Trophoblast cell (in vitro differentiated cells and primary cell): ENCODE measurements around the gene CADM1.

Experiments used
- DNase-seq, 2 donors: peaks; one replicate each; pipeline ENCODE4 v3.0.0-alpha.2; 2016
- H2AFZ ChIP-seq: 2 replicates; pipeline ENCODE4 v1.6.1; 2013; ENCODE audit warnings: low read length, moderate library complexity, mild to moderate bottlenecking; ENCODE audit not compliant: insufficient read depth, poor library complexity
- H2AK5ac ChIP-seq: 2 replicates; pipeline ENCODE4 v1.6.1; 2013; ENCODE audit warnings: mild to moderate bottlenecking, low read length
- H2BK120ac ChIP-seq: 2 replicates; pipeline ENCODE4 v1.6.1; 2013; ENCODE audit warnings: low read length, mild to moderate bottlenecking, moderate library complexity; ENCODE audit not compliant: insufficient read depth, poor library complexity
- H2BK12ac ChIP-seq: 2 replicates; pipeline ENCODE4 v1.6.1; 2013; ENCODE audit warnings: mild to moderate bottlenecking, low read length, moderate library complexity
- H2BK5ac ChIP-seq: 2 replicates; pipeline ENCODE4 v1.6.1; 2013; ENCODE audit warnings: low read length, low read depth, moderate library complexity, mild to moderate bottlenecking; ENCODE audit not compliant: poor library complexity
- H3K14ac ChIP-seq: 2 replicates; pipeline ENCODE4 v1.6.1; 2013; ENCODE audit warnings: mild to moderate bottlenecking, low read length
- H3K18ac ChIP-seq: 2 replicates; pipeline ENCODE4 v1.6.1; 2013; ENCODE audit warnings: mild to moderate bottlenecking, low read length
- H3K23ac ChIP-seq: 2 replicates; pipeline ENCODE4 v1.6.1; 2013; ENCODE audit warnings: low read length
- H3K27ac ChIP-seq: 2 replicates; pipeline ENCODE4 v1.5.1; 2013; ENCODE audit warnings: low read depth, mild to moderate bottlenecking, inconsistent platforms, low read length, moderate library complexity
- H3K27me3 ChIP-seq: 2 replicates; pipeline ENCODE4 v1.6.1; 2013; ENCODE audit warnings: inconsistent platforms, mild to moderate bottlenecking, low read length, moderate library complexity; ENCODE audit not compliant: insufficient read depth
- H3K36me3 ChIP-seq, 2 experiments: 1 replicate in 1 of 2; 2 replicates in 1 of 2; pipeline ENCODE4 v1.6.1; 2013; ENCODE audit warnings: low read length in 2 of 2, mild to moderate bottlenecking in 2 of 2, moderate library complexity in 1 of 2; ENCODE audit not compliant: insufficient read depth in 2 of 2, control insufficient read depth in 1 of 2
- H3K4ac ChIP-seq: 2 replicates; pipeline ENCODE4 v1.6.1; 2013; ENCODE audit warnings: low read depth, mild to moderate bottlenecking, low read length, moderate library complexity
- H3K4me1 ChIP-seq, 2 experiments: 1 replicate in 1 of 2; 2 replicates in 1 of 2; pipeline ENCODE4 v1.6.1; 2013; ENCODE audit warnings: low read length in 2 of 2, mild to moderate bottlenecking in 2 of 2, moderate library complexity in 1 of 2; ENCODE audit not compliant: insufficient read depth in 2 of 2, control insufficient read depth in 1 of 2
- H3K4me2 ChIP-seq: 2 replicates; pipeline ENCODE4 v1.6.1; 2013; ENCODE audit warnings: inconsistent platforms, mild to moderate bottlenecking, low read length, moderate library complexity
- H3K4me3 ChIP-seq: 2 replicates; pipeline ENCODE4 v1.5.1; 2013; ENCODE audit warnings: mild to moderate bottlenecking, low read depth, low read length, inconsistent platforms
- H3K79me1 ChIP-seq: one replicate; pipeline ENCODE4 v1.6.1; 2013; ENCODE audit warnings: low read length
- H3K79me2 ChIP-seq: 2 replicates; pipeline ENCODE4 v1.6.1; 2013; ENCODE audit warnings: low read length, mild to moderate bottlenecking; ENCODE audit not compliant: control insufficient read depth, insufficient read depth, poor library complexity
- H3K9ac ChIP-seq: 2 replicates; pipeline ENCODE4 v1.6.1; 2013; ENCODE audit warnings: mild to moderate bottlenecking, low read length
- H3K9me3 ChIP-seq: 2 replicates; pipeline ENCODE4 v1.6.1; 2013; ENCODE audit warnings: low read depth, mild to moderate bottlenecking, control low read depth, inconsistent platforms, low read length; ENCODE audit not compliant: insufficient read depth
- H4K12ac ChIP-seq: 2 replicates; pipeline ENCODE4 v1.6.1; 2013; ENCODE audit warnings: low read depth, mild to moderate bottlenecking, low read length, moderate library complexity
- H4K8ac ChIP-seq: 2 replicates; pipeline ENCODE4 v1.6.1; 2013; ENCODE audit warnings: low read depth, mild to moderate bottlenecking, low read length, moderate library complexity
- H4K91ac ChIP-seq: one replicate; pipeline ENCODE4 v1.6.1; 2013; ENCODE audit warnings: low read depth, mild to moderate bottlenecking, low read length, moderate library complexity
- WGBS: extraction: QIAGEN DNeasy Blood & Tissue Kit; methylation state at CpG from one replicate; pipeline ENCODE4 v1.1.7; 2013; ENCODE audit warnings: missing lambda C conversion rate; ENCODE audit not compliant: insufficient read length, insufficient coverage; ENCODE audit errors: extremely low coverage; 5-methylcytosine and 5-hydroxymethylcytosine counted together

Gene CADM1

DNA sequence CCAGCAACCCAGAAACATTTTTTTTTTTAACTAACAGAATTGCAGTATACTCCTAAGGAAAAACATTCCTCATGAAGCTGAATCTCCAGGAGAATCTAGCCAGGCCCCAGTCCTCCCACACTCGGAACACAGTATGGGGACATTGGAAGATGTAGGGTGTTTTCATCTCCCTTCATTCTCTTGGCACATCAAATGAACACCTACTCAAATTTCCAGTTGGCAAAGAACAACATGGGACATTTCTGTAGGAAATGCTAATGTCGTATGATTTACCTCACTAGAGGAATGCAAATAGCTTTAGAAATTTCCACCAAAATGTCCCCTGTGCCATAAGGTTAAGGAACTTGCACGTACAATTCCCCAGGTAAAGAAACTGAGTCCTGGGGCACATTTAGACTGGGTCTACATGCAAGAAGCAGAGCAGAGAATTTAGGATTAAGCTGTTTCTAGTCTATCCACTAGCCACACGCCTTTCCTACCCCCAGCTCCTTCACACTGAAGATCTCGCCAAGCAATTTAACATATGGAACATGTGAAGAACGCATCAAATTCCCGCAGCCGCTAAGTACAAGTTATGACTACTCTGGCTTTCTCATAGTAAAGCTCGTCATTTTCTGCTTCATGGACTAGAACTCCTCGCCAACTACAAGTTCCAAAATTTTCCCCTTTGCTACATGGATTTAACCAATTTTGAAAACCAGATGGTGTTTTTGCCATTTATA lies 2.9 kb upstream of the CADM1 start:
- peaks cover 15% of the 10 kb centered on the region for H3K79me2 ChIP-seq
- H2BK12ac ChIP-seq: no peak overlapping the region
- H3K4me2 ChIP-seq: no peak overlapping the region
- no peaks in the 10 kb centered on the region for H3K27me3 ChIP-seq
- H3K4me1 ChIP-seq: peaks cover 6% of the 10 kb centered on the region in 2 experiments
- H4K8ac ChIP-seq: no peak overlapping the region
- H2AK5ac ChIP-seq: no peak overlapping the region
- H4K12ac ChIP-seq: no peak overlapping the region
- no peak overlapping the region for H2BK5ac ChIP-seq
- H3K14ac ChIP-seq: no peak overlapping the region
- no peak overlapping the region for H3K23ac ChIP-seq
- no peak for DNase-seq
- H3K79me1 ChIP-seq: peaks cover 9% of the 10 kb centered on the region
- H2BK120ac ChIP-seq: no peak overlapping the region
- WGBS: no CpG with 5 or more reads among the region's 10 CpGs
- no peak overlapping the region for H3K4ac ChIP-seq
- H3K27ac ChIP-seq: no peak overlapping the region
- no peak overlapping the region for H3K4me3 ChIP-seq
- no peak overlapping the region for H3K18ac ChIP-seq
- H3K9me3 ChIP-seq: no peaks in the 10 kb centered on the region
- H4K91ac ChIP-seq: no peak overlapping the region
- no peak overlapping the region for H2AFZ ChIP-seq
- no peak overlapping the region for H3K9ac ChIP-seq
- no peaks in the 10 kb centered on the region for H3K36me3 ChIP-seq

DNA sequence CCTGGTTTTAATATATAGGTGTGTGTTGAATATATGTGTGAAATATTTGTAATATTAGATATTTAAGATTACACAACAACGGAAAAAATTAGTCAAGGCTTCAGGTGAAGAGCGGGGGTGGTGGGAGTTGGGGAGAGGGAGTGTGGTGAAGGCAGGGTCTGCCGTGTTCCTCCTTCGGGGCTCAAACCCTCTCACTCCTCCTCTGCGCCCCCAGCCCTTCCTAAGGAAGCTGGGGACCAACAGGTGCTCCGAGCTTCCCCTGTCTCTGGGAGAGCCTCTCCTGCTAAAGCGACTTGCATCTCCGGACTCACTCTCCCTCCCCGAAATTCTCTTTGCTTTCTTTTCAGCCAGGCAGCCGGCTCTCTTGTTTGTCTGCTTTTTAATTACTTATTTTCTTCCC lies 960 bp upstream of the CADM1 start:
- DNase-seq: no peak
- H3K18ac ChIP-seq: no peak overlapping the region
- H2BK120ac ChIP-seq: no peak overlapping the region
- no peak overlapping the region for H3K23ac ChIP-seq
- H4K12ac ChIP-seq: no peak overlapping the region
- H3K9me3 ChIP-seq: no peaks in the 10 kb centered on the region
- no peak overlapping the region for H3K4me3 ChIP-seq
- no peak overlapping the region for H3K27ac ChIP-seq
- H3K79me2 ChIP-seq: peaks cover 15% of the 10 kb centered on the region
- H3K9ac ChIP-seq: peak overlapping the region; percentile 70
- WGBS: 100% methylated on average over 1 of the region's 10 CpGs
- H2BK5ac ChIP-seq: no peak overlapping the region
- no peak overlapping the region for H2BK12ac ChIP-seq
- H3K4ac ChIP-seq: no peak overlapping the region
- H2AK5ac ChIP-seq: no peak overlapping the region
- no peak overlapping the region for H4K8ac ChIP-seq
- no peak overlapping the region for H4K91ac ChIP-seq
- no peaks in the 10 kb centered on the region for H3K27me3 ChIP-seq
- peaks cover 6 to 9% of the 10 kb centered on the region in 2 experiments for H3K4me1 ChIP-seq
- peak overlapping the region; percentile 93 for H3K4me2 ChIP-seq
- H3K79me1 ChIP-seq: peaks cover 9% of the 10 kb centered on the region
- no peaks in the 10 kb centered on the region for H3K36me3 ChIP-seq
- H3K14ac ChIP-seq: no peak overlapping the region
- H2AFZ ChIP-seq: no peak overlapping the region

DNA sequence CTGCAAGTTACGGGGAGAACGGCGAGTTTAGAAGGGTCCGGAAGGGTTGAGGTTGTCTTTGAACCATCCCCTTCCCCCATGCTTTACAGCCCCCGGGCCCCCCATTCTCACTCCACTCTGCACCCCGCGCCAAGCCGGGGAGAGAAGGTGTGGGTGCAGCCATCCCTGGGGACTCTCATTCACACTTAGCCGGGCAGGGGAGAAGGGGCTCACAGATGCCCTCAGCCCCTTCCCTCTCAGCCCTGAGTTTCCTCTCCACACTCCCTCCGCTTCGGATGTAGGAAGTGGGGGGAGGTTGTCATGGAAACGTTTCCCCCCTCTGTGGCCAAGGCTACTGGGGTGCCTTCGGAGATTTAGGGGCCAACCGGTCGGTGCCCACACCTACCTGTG lies 334 bp downstream of the CADM1 start:
- Histone ChIP-seq H3K27ac (no peak overlapping the region), H2AK5ac (no peak overlapping the region), H2BK12ac (peak overlapping the region; percentile 6), H2AFZ (peak overlapping the region; percentile 32), H3K9ac (peak overlapping the region; percentile 37), H3K79me2 (peaks cover 15% of the 10 kb centered on the region), H3K18ac (peak overlapping the region; percentile 33), H3K4me2 (peak overlapping the region; percentile 74), H2BK120ac (no peak overlapping the region), H3K4me3 (peak overlapping the region; percentile 77), H2BK5ac (peak overlapping the region; percentile 61), H3K9me3 (no peaks in the 10 kb centered on the region), H4K91ac (peak overlapping the region; percentile 61), H3K27me3 (no peaks in the 10 kb centered on the region), H4K12ac (no peak overlapping the region), H4K8ac (no peak overlapping the region), H3K4ac (no peak overlapping the region), H3K23ac (no peak overlapping the region), H3K4me1 (peaks cover 6 to 9% of the 10 kb centered on the region in 2 experiments), H3K79me1 (peaks cover 9% of the 10 kb centered on the region), H3K14ac (peak overlapping the region; percentile 29), H3K36me3 (no peaks in the 10 kb centered on the region)
- WGBS: no CpG with 5 or more reads among the region's 15 CpGs
- DNase-seq: no peak

DNA sequence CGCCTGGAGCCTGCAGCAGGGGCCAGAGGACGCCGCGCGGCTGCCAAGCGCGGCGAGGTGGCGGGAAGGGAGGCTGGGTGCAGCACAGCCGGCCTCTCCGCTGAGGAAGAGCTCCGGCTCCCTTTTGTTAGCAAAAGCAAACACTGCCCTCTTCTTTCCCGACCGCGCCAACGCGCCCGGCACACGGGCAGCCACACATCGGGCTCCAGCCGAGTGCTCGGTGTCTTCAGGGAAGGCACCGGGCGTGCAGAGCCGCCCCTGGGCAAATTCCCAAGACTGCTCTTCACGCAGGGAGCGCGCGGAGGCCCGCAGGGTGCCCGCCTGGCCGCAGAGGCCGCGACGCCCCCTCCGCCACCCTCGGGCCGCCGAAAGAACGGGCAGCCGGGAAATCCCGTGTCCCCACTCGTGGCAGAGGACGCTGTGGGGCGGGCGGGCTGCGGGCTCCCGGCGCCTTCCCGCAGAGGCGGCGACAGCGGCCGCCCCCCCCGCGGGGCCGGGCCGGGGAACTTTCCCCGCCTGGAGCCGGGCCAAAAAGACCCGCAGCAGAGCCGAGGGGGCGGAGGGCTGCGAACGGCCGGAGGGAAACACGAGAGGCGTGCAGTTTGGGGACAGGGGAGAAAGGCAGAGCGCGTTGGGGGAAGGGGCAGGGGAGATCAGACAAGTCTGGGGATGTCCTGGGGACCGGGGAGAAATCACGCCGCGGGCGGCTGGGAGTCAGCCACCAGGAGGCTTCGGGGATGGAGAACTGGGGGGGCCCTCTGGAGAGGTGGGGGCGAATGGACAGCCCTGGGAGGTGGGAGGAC lies 931 bp downstream of the CADM1 start:
- Histone ChIP-seq H3K79me1 (peaks cover 9% of the 10 kb centered on the region), H3K9me3 (no peaks in the 10 kb centered on the region), H3K27ac (no peak overlapping the region), H3K4ac (no peak overlapping the region), H3K4me3 (peak overlapping the region; percentile 77), H3K9ac (peak overlapping the region; percentile 37), H2BK120ac (peak overlapping the region; percentile 48), H4K91ac (peak overlapping the region; percentile 61), H4K8ac (peak overlapping the region; percentile 43), H2BK5ac (no peak overlapping the region), H3K36me3 (no peaks in the 10 kb centered on the region), H3K79me2 (peaks cover 15% of the 10 kb centered on the region), H3K4me2 (peak overlapping the region; percentile 74), H2AK5ac (no peak overlapping the region), H3K14ac (peak overlapping the region; percentile 85), H3K18ac (peak overlapping the region; percentile 79), H3K23ac (no peak overlapping the region), H2BK12ac (no peak overlapping the region), H2AFZ (peak overlapping the region; percentile 32), H3K4me1 (peaks cover 6 to 9% of the 10 kb centered on the region in 2 experiments), H3K27me3 (no peaks in the 10 kb centered on the region), H4K12ac (no peak overlapping the region)
- DNase-seq: peak; percentile 84 to 87
- WGBS: no CpG with 5 or more reads among the region's 77 CpGs
